GM10248 (cell line): Measurements from ENCODE around the gene SNHG17.
"Not testable (repeated sequence)": the region's sequence is repeated elsewhere in the genome, so short reads cannot be mapped to it uniquely, and the experiment has no call there.

Experiments
- CTCF ChIA-PET: fragments of 300-600 bp; sonication (Branson Sonifier 250); formaldehyde crosslinking; extraction: SDS; loops from one replicate; lab custom pipeline; 2021; ENCODE audit warnings: antibody characterized with exemption; lab: Yijun Ruan, JAX
- POLR2A ChIA-PET: fragments of 350-650 bp; sonication (Branson Sonifier 250); formaldehyde crosslinking; extraction: SDS; loops from one replicate; lab custom pipeline; 2020; ENCODE audit warnings: antibody characterized with exemption; lab: Yijun Ruan, JAX
- DNase-seq: peaks from one replicate; pipeline ENCODE4 v3.0.0; 2012; ENCODE audit errors: extremely low spot score
- CTCF ChIP-seq: IDR thresholded peaks from 2 replicates; pipeline ENCODE4 v1.5.1; 2012; ENCODE audit warnings: mild to moderate bottlenecking, low read depth; ENCODE audit errors: extremely low read depth, missing control alignments, control extremely low read depth

The SNHG17 gene

GRCh38 chr20:38414769-38415450 is 20.2 kb downstream of the SNHG17 start:
- no peak for DNase-seq
- CTCF ChIA-PET = interaction anchor here (1.4 kb wide), 1 partner anchor 13 kb away, joined by 3 read pairs; no protein-coding TSS in a partner anchor
- POLR2A ChIA-PET = no interaction called here
- TF ChIP-seq CTCF = no peak

- TF ChIP-seq CTCF = no peak
- ChIA-PET POLR2A (no interaction called here), CTCF (interaction anchor here (1.1 to 1.4 kb wide), 3 partner anchors 12 to 340 kb away, joined by 3 to 6 read pairs (median 3); partner anchors contain the start of gene SNHG17)
- DNase-seq = no peak
These were observed 22.1 kb downstream of the SNHG17 start for GRCh38 chr20:38412877-38413577.

- POLR2A ChIA-PET, DNase-seq: not testable (repeated sequence)
- CTCF ChIA-PET = interaction anchor here (0.6 to 2.7 kb wide), 16 partner anchors 9 to 377 kb away, joined by 3 to 10 read pairs (median 4); no protein-coding TSS in a partner anchor
These were observed 27.3 kb downstream of the SNHG17 start for GRCh38 chr20:38407822-38408221.

- ChIA-PET CTCF (interaction anchor here (1.8 to 2.7 kb wide), 3 partner anchors 9 to 178 kb away, joined by 4 to 9 read pairs (median 5); no protein-coding TSS in a partner anchor), POLR2A (no interaction called here)
- no peak for TF ChIP-seq CTCF
- DNase-seq = no peak
These were observed 27.8 kb downstream of the SNHG17 start for GRCh38 chr20:38407321-38407720.

GRCh38 chr20:38406476-38406875 is 28.7 kb downstream of the SNHG17 start:
- CTCF ChIA-PET = interaction anchor here (1.1 kb wide), 1 partner anchor 40 kb away, joined by 4 read pairs; no protein-coding TSS in a partner anchor
- TF ChIP-seq CTCF = no peak
- POLR2A ChIA-PET = no interaction called here
- DNase-seq = no peak

GRCh38 chr20:38405132-38405531 is 30.0 kb downstream of the SNHG17 start:
- ChIA-PET CTCF (interaction anchor here (1.1 kb wide), 2 partner anchors 40 to 184 kb away, joined by 3 to 5 read pairs; no protein-coding TSS in a partner anchor), POLR2A (interaction anchor here (0.9 kb wide), 1 partner anchor 26 kb away, joined by 3 read pairs; no protein-coding TSS in a partner anchor)
- TF ChIP-seq CTCF = no peak
- DNase-seq = no peak
